NCI-H345 treated with DMSO at 0.1 percent for 48 hours (cell line): Measurements from ENCODE around the gene ARMCX1.
"Not testable (repeated sequence)": the region's sequence is repeated elsewhere in the genome, so short reads cannot be mapped to it uniquely, and the experiment has no call there.

Source experiments
- DNase-seq: peaks from one replicate; lab custom pipeline; 2025; ENCODE audit not compliant: unreplicated experiment; lab: John Stamatoyannopoulos, UW

Gene ARMCX1

GRCh38 chrX:101550362-101550750, at the start of gene ARMCX1:
Gene ARMCX1, plus strand, starts transcription at chrX:101550547. Its CDS starts 2,384 bp downstream, at chrX:101552931.
- no peak for DNase-seq

GRCh38 chrX:101502929-101503328, 47.4 kb upstream of the ARMCX1 start:
- not testable (repeated sequence) for DNase-seq

GRCh38 chrX:101507372-101507771, 43.0 kb upstream of the ARMCX1 start:
- no peak for DNase-seq

- no peak for DNase-seq
These were observed 42.4 kb upstream of the ARMCX1 start for GRCh38 chrX:101507986-101508385.

DNA sequence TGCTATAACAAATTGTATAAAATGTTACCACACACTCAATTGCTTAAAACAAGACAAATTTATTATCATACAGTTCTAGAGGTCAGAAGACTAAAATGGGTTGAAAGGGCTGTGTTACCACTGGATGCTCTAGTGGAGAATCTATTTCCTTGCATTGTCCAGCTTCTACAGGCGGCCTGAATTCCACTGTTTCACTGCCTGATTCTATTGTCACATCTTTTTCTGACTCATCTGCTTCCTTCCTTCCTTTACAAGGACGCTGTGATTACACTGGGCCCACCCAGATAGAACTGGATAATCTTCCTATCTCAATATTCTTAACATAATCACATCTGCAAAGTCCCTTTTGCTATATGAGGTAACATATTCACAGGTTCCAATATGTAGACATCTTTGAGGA, 19.4 kb upstream of the ARMCX1 start:
- no peak for DNase-seq

DNA sequence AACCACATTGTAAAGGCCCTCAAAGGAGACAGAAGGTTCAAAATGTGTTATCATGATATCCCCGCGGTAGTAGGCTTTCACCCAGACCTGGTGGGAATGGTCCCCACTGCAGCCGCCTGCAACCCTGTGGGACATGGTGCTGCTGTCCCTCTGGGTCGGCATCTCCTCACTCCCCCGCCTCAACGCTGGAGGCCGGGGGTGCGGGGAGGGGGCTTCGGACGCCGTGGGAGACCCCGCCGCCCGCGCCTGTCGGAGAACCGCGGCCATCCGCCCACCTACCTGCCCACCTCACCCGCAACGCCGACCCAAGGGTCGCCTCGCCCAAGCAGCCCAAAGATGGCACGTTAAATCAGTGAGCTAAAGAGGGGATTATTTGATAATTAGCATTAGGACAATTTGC, 11.2 kb upstream of the ARMCX1 start:
- no peak for DNase-seq

DNA sequence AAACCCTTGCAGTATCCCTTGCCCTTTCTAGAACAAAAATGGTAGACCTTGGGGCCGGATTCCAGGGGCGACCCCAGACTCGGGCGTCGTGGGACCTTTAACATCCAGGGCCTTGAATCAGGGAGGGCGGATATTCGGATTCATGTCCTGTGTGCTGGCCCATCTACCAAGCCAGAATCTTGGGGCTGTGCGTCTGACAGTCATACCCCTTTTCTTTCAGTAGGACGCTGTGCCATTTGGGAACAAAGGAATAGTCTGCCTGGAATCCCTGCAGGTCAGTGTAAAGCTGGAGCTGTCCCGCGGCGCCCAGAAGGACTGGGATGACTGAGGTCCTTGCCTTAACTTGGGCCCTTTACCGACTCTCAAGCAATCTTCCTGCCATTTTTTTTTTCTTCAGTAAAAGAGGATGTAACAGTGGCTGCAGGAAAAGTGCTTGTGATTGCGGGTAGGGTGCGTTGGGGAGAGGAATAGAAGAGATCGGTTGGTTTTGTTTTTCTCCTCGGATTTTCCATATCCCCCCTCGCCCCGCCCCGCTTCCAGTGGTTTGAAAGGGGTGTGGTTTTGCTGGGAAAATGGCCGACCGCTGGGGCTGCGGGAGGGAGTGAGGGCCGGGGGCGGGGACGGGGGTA, 518 bp downstream of the ARMCX1 start:
- DNase-seq, result no peak

- DNase-seq, result no peak
These were observed 1.0 kb downstream of the ARMCX1 start for GRCh38 chrX:101551380-101551767.

- DNase-seq, result no peak
These were observed 2.4 kb downstream of the ARMCX1 start for GRCh38 chrX:101552714-101553113.

DNA sequence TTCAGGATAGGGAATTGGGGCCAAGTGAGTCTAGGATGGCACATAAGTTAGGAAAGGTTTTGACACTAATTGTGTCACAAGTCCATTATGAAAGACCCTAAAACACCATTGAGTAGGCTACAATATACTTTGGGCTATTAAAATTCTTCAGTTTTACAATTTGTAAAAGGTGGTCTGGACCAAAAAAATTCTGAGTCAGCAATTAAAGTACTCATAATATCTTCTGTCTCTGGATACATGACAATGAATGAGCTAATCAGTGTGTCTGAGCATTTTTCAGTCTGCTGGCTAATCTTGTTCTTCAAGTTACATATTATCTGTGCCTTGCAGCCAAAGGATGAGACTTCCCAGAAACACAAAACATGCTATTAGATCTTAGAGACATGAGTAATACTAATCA, 14.3 kb downstream of the ARMCX1 start:
- no peak for DNase-seq

GRCh38 chrX:101595739-101596419, 45.5 kb downstream of the ARMCX1 start:
- DNase-seq, result peak; percentile 7

DNA sequence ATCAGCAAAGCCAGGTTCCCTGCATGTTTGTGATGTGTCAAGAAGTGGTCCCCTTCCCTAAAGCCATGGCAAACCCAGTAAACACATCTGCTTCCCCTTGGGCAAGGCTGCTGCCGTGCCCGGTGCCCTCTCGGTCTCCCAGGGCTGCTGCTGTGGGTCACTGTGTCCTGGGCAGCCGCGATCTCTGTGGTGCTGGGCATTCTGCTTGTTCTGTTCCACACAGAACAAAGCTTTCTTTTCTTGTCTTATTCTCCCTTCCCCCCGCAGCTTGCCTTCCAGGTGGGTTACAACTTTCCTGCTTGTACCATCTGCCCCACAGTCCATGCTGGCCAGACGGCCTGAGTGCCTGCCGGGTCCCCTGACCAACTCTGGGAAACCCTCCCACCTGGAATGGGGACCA, 49.2 kb downstream of the ARMCX1 start:
- DNase-seq, result not testable (repeated sequence)

GRCh38 chrX:101602077-101602476, 51.7 kb downstream of the ARMCX1 start:
- no peak for DNase-seq
